Endothelial cell of umbilical vein (primary cell): ENCODE data around the gene CNTNAP2. TPM values are rescaled to one million over a fixed set of nuclear protein-coding genes. Genes with fewer than 3 reads are reported as not detected.

Experiments
- BruUV-seq: library from RNA; stranded (reverse); fragments of 400-500 nt; replicated peaks from 2 replicates; lab custom pipeline; 2021; lab: Mats Ljungman, UMichigan
- CTCF ChIA-PET: fragments of 300-600, 350-600 bp; sonication (Branson Sonifier 250); formaldehyde crosslinking; loops from one replicate; lab custom pipeline; 2021; ENCODE audit warnings: antibody characterized with exemption, inconsistent platforms; lab: Charles Lee
- POLR2A ChIA-PET: fragments of 300-600, 350-600 bp; sonication (Branson Sonifier 250); formaldehyde crosslinking; loops from one replicate; lab custom pipeline; 2021; ENCODE audit warnings: antibody characterized with exemption, inconsistent platforms; lab: Charles Lee
- DNase-seq: peaks from one replicate; pipeline ENCODE4 v3.0.0-alpha.2; 2011; ENCODE audit warnings: low read depth, low spot score
- FAIRE-seq: peaks from 2 replicates; lab custom pipeline; 2011; peaks lifted over from hg19 to GRCh38; lab: Jason Lieb, UNC
- H2AFZ ChIP-seq: 2 replicates; pipeline ENCODE4 v1.6.0; 2012; ENCODE audit warnings: low read depth, low read length, control low read depth, inconsistent platforms
- H3K27ac ChIP-seq: 2 replicates; pipeline ENCODE4 v1.5.1; 2011; ENCODE audit warnings: low read depth, mild to moderate bottlenecking, control low read depth, low read length, moderate library complexity; ENCODE audit not compliant: insufficient read depth
- H3K27me3 ChIP-seq, 2 experiments: 2 replicates each; pipeline versions ENCODE4 v1.6.0 to v1.6.1; 2011; ENCODE audit warnings: low read length in 2 of 2, mixed read lengths in 1 of 2; ENCODE audit not compliant: control insufficient read depth in 2 of 2, insufficient read depth in 2 of 2
- H3K36me3 ChIP-seq, 2 experiments: 2 replicates in 1 of 2; 3 replicates in 1 of 2; pipeline ENCODE4 v1.5.1; 2011; ENCODE audit warnings: low read length in 2 of 2, mild to moderate bottlenecking in 1 of 2, moderate library complexity in 1 of 2; ENCODE audit not compliant: control insufficient read depth in 2 of 2, insufficient read depth in 2 of 2; ENCODE audit errors: extremely low read depth in 1 of 2
- H3K4me1 ChIP-seq: 3 replicates; pipeline ENCODE4 v1.5.1; 2011; ENCODE audit warnings: mild to moderate bottlenecking, low read length; ENCODE audit not compliant: control insufficient read depth, insufficient read depth; ENCODE audit errors: extremely low read depth
- H3K4me2 ChIP-seq: 2 replicates; pipeline ENCODE4 v1.6.1; 2011; ENCODE audit warnings: low read length, control low read depth, mixed read lengths; ENCODE audit not compliant: insufficient read depth
- H3K4me3 ChIP-seq, 3 experiments: fragments of 200-600 bp in 1 of 3; sonication (generic), shearing (Covaris generic) in 1 of 3; replicated peaks in 1 of 3; 2 replicates each; pipeline ENCODE4 v1.5.1; 2011 to 2016; ENCODE audit warnings: control low read depth in 3 of 3, low read length in 3 of 3, mild to moderate bottlenecking in 2 of 3, inconsistent platforms in 1 of 3, low read depth in 1 of 3, moderate library complexity in 1 of 3; ENCODE audit not compliant: insufficient read depth in 1 of 3
- H3K79me2 ChIP-seq: 2 replicates; pipeline ENCODE4 v1.6.0; 2012; ENCODE audit warnings: low read length, inconsistent platforms; ENCODE audit not compliant: control insufficient read depth, insufficient read depth
- H3K9ac ChIP-seq: replicated peaks from 2 replicates; pipeline ENCODE3; 2011; ENCODE audit warnings: low read length, control low read depth; ENCODE audit not compliant: insufficient read depth; ENCODE audit errors: extremely low read depth
- H3K9me1 ChIP-seq: replicated peaks from 3 replicates; pipeline ENCODE4 v1.6.0; 2011; ENCODE audit warnings: mild to moderate bottlenecking, low read length; ENCODE audit not compliant: control insufficient read depth, insufficient read depth; ENCODE audit errors: extremely low read depth
- H3K9me3 ChIP-seq: replicated peaks from 2 replicates; pipeline ENCODE4 v1.5.1; 2012; ENCODE audit warnings: low read length, inconsistent platforms; ENCODE audit not compliant: control insufficient read depth, insufficient read depth
- H4K20me1 ChIP-seq: replicated peaks from 2 replicates; pipeline ENCODE3; 2011; ENCODE audit warnings: mild to moderate bottlenecking, low read length; ENCODE audit not compliant: control insufficient read depth, insufficient read depth; ENCODE audit errors: extremely low read depth
- EZH2 ChIP-seq: IDR thresholded peaks from 2 replicates; pipeline ENCODE4 v1.6.1; 2012; ENCODE audit warnings: borderline replicate concordance, low read depth, mild to moderate bottlenecking, moderate library complexity, low read length, inconsistent platforms; ENCODE audit not compliant: severe bottlenecking
- FOS ChIP-seq: IDR thresholded peaks from 2 replicates; pipeline ENCODE4 v1.6.1; 2011; ENCODE audit warnings: mild to moderate bottlenecking, low read length, moderate library complexity, borderline replicate concordance; ENCODE audit not compliant: insufficient read depth
- GATA2 ChIP-seq: IDR thresholded peaks from 2 replicates; pipeline ENCODE4 v1.7.0; 2011; ENCODE audit warnings: low read depth, mild to moderate bottlenecking, moderate library complexity, mixed read lengths, low read length; ENCODE audit not compliant: insufficient read length, insufficient read depth
- JUN ChIP-seq: IDR thresholded peaks from 2 replicates; pipeline ENCODE4 v1.6.1; 2011; ENCODE audit warnings: borderline replicate concordance, low read depth; ENCODE audit not compliant: insufficient read length, insufficient read depth
- MYC ChIP-seq: IDR thresholded peaks from one replicate; pipeline ENCODE4 v1.6.1; 2011; ENCODE audit warnings: mild to moderate bottlenecking, low read depth, low read length
- POLR2A ChIP-seq: IDR thresholded peaks from 2 replicates; pipeline ENCODE4 v1.6.1; 2012; ENCODE audit warnings: low read depth, mild to moderate bottlenecking, control low read depth, low read length
- POLR2AphosphoS5 ChIP-seq: IDR thresholded peaks from 2 replicates; pipeline ENCODE4 v1.6.1; 2012; ENCODE audit warnings: low read depth, mild to moderate bottlenecking, control low read depth, low read length, moderate library complexity; ENCODE audit not compliant: insufficient read depth
- dilution Hi-C: fragments of 300-500 bp; cut with MboI; formaldehyde crosslinking; loops from one replicate; pipeline ENCODE4 v1.15.0; 2019; ENCODE audit warnings: low sequenced_read_pairs; ENCODE audit not compliant: extremely low pct_ligation_motif_present
- intact Hi-C: fragments of 100-400 bp; cut with micrococcal nuclease; formaldehyde crosslinking; loops from one replicate; pipeline ENCODE4 v1.10.0; 2022
- polyA plus RNA-seq, 4 experiments: library from polyadenylated mRNA; depleted of rRNA in 3 of 4; stranded (reverse) in 3 of 4; unstranded in 1 of 4; fragments of >200 nt; gene quantifications; 2 replicates each; pipeline versions ENCODE4 v1.2.1 to v1.2.3, GENCODE V29; 2011 to 2012; ENCODE audit warnings: missing spikeins in 1 of 4
- total RNA-seq: library from RNA; stranded (reverse); gene quantifications from 2 replicates; pipeline ENCODE4 v1.2.3, GENCODE V29; 2021
- TF ChIP-seq, protein P1 (sequence below): IDR thresholded peaks from 2 replicates; pipeline ENCODE4 v1.6.1; 2011; ENCODE audit not compliant: insufficient read depth, insufficient read length
- TF ChIP-seq, protein P2 (sequence below), 2 donors: IDR thresholded peaks; 1 replicate in 1 of 2; 2 replicates in 1 of 2; pipeline ENCODE4 v1.5.1; 2011; ENCODE audit warnings: low read length in 2 of 2, mild to moderate bottlenecking in 2 of 2, moderate library complexity in 2 of 2, control low read depth in 1 of 2, inconsistent platforms in 1 of 2, low read depth in 1 of 2; ENCODE audit not compliant: insufficient read depth in 1 of 2; ENCODE audit errors: extremely low read depth in 1 of 2

Gene CNTNAP2
- total and polyA plus RNA-seq, 2 donors (not counting 3 experiments of a cell fraction or from before 2014, with no cell fraction given) = not detected

GRCh38 chr7:147412109-147412508 is 1295.5 kb downstream of the CNTNAP2 start:
- Histone ChIP-seq H3K36me3 (no peaks in the 10 kb centered on the region), H3K27ac (no peak overlapping the region), H3K9ac (no peak overlapping the region), H3K4me3 (no peak overlapping the region), H3K4me2 (no peak overlapping the region), H2AFZ (no peak overlapping the region), H3K9me3 (peaks cover 3% of the 10 kb centered on the region), H3K9me1 (no peaks in the 10 kb centered on the region), H4K20me1 (no peaks in the 10 kb centered on the region), H3K79me2 (no peaks in the 10 kb centered on the region), H3K4me1 (no peaks in the 10 kb centered on the region), H3K27me3 (no peaks in the 10 kb centered on the region)
- DNase-seq (no peak), FAIRE-seq (no peak)
- BruUV-seq = no TSS peak
- intact Hi-C loops (no loop called here), dilution Hi-C loops (no loop called here)
- ChIA-PET CTCF (no interaction called here), POLR2A (no interaction called here)
- no peak for TF ChIP-seq JUN
- TF ChIP-seq, protein P1, sequence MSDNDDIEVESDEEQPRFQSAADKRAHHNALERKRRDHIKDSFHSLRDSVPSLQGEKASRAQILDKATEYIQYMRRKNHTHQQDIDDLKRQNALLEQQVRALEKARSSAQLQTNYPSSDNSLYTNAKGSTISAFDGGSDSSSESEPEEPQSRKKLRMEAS = no peak
- TF ChIP-seq FOS = no peak
- TF ChIP-seq, protein P2, sequence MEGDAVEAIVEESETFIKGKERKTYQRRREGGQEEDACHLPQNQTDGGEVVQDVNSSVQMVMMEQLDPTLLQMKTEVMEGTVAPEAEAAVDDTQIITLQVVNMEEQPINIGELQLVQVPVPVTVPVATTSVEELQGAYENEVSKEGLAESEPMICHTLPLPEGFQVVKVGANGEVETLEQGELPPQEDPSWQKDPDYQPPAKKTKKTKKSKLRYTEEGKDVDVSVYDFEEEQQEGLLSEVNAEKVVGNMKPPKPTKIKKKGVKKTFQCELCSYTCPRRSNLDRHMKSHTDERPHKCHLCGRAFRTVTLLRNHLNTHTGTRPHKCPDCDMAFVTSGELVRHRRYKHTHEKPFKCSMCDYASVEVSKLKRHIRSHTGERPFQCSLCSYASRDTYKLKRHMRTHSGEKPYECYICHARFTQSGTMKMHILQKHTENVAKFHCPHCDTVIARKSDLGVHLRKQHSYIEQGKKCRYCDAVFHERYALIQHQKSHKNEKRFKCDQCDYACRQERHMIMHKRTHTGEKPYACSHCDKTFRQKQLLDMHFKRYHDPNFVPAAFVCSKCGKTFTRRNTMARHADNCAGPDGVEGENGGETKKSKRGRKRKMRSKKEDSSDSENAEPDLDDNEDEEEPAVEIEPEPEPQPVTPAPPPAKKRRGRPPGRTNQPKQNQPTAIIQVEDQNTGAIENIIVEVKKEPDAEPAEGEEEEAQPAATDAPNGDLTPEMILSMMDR (IDR thresholded peaks at IDR 0.05; ENCODE audit: extremely low read depth in 1 of 2, insufficient read depth in 1 of 2, low read depth in 1 of 2, low read length in 2 of 2) = no peak
- TF ChIP-seq POLR2AphosphoS5 = no peak
- no peak for TF ChIP-seq MYC
- no peak for TF ChIP-seq EZH2
- TF ChIP-seq POLR2A = no peak
- no peak for TF ChIP-seq GATA2
